Measurements from ENCODE around the gene UNC5C.

DNA sequence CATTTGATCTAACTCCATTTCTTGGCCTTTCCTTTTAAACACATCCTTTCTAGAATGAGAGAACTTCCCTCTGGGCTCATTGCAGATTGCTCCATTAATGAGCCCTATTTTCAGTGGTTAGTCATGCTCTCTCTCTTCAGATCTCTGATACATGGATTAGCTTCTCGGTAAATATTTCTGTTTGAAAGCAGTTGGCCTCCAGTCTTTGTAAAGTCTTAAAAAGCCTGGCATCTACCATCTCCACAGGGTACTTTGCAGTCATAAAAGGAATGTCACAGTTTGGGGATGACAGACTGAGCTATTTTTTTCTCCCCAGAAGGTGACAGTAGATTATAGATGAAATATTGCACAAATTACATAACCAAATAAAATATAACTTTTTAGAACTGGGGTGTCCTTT lies 72.7 kb downstream of the UNC5C start:
- TF ChIP-seq POLR2AphosphoS5 (IDR thresholded peaks at IDR 0.05), result no peak
- TF ChIP-seq, protein P1, sequence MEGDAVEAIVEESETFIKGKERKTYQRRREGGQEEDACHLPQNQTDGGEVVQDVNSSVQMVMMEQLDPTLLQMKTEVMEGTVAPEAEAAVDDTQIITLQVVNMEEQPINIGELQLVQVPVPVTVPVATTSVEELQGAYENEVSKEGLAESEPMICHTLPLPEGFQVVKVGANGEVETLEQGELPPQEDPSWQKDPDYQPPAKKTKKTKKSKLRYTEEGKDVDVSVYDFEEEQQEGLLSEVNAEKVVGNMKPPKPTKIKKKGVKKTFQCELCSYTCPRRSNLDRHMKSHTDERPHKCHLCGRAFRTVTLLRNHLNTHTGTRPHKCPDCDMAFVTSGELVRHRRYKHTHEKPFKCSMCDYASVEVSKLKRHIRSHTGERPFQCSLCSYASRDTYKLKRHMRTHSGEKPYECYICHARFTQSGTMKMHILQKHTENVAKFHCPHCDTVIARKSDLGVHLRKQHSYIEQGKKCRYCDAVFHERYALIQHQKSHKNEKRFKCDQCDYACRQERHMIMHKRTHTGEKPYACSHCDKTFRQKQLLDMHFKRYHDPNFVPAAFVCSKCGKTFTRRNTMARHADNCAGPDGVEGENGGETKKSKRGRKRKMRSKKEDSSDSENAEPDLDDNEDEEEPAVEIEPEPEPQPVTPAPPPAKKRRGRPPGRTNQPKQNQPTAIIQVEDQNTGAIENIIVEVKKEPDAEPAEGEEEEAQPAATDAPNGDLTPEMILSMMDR (IDR thresholded peaks at IDR 0.05), result no peak
